Liver (tissue), 2 donors: ENCODE measurements around the gene SNRPN.

ENCODE experiments used
- YY1 ChIP-seq: IDR thresholded peaks from 2 replicates; pipeline ENCODE4 v1.6.1; 2016; ENCODE audit warnings: antibody characterized with exemption, mild to moderate bottlenecking
- TF ChIP-seq, protein P1 (sequence below): fragments of 150-350 bp; IDR thresholded peaks from 2 replicates; pipeline ENCODE4 v1.5.1; 2017; ENCODE audit warnings: improper control_type of control experiment, low read depth, low read length; ENCODE audit not compliant: missing input control
- donor health status: healthy.

DNA sequence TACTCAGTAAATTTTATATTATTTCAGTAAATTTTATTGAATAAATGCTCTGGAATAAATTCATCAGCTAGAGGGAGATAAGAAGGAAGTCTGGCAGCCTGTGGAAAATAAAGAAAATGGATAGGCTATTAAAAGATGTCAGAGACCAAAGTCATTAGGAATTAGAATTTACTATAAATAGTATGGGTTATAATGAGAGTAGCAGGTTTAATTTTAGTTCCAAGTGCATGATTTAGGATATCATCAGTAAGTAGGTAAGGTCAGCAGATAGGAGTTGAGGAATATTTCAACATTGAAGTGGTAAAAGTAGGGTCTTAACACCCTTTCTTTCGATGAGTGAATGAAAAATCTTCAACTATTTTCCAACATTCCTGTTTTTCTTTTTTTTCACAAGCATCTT is 64.6 kb downstream of the SNRPN start:
- no peak for TF ChIP-seq YY1
- TF ChIP-seq, protein P1, sequence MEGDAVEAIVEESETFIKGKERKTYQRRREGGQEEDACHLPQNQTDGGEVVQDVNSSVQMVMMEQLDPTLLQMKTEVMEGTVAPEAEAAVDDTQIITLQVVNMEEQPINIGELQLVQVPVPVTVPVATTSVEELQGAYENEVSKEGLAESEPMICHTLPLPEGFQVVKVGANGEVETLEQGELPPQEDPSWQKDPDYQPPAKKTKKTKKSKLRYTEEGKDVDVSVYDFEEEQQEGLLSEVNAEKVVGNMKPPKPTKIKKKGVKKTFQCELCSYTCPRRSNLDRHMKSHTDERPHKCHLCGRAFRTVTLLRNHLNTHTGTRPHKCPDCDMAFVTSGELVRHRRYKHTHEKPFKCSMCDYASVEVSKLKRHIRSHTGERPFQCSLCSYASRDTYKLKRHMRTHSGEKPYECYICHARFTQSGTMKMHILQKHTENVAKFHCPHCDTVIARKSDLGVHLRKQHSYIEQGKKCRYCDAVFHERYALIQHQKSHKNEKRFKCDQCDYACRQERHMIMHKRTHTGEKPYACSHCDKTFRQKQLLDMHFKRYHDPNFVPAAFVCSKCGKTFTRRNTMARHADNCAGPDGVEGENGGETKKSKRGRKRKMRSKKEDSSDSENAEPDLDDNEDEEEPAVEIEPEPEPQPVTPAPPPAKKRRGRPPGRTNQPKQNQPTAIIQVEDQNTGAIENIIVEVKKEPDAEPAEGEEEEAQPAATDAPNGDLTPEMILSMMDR: no peak
